ENCODE data around the gene JAM3. TPM values are rescaled to one million over a fixed set of nuclear protein-coding genes. Genes with fewer than 3 reads are reported as not detected.

The JAM3 gene
- total and polyA plus RNA-seq, 2 of the 4 experiments (the other 2 are of a cell fraction) = 38.0 to 71.5 TPM

GRCh38 chr11:134200688-134201087 lies 131.8 kb downstream of the JAM3 start:
- ATAC-seq (ENCODE audit: low read depth) = peak; percentile 74
- Histone ChIP-seq H4K8ac (ENCODE audit: low read depth in 2 of 2, low read length in 2 of 2) (no peak overlapping the region), H2BK15ac (ENCODE audit: low read depth, low read length) (no peak overlapping the region), H3K4ac (ENCODE audit: low read depth, low read length) (no peak overlapping the region), H3K4me3 (ENCODE audit: insufficient read depth, low read depth, low read length) (no peak overlapping the region), H3K27ac (ENCODE audit: insufficient read depth, low read length) (no peak overlapping the region), H3K36me3 (ENCODE audit: control insufficient read depth, insufficient read depth, low read length) (peaks cover 9% of the 10 kb centered on the region), H2BK120ac (ENCODE audit: low read depth, low read length) (no peak overlapping the region), H2BK5ac (ENCODE audit: low read depth, low read length, poor library complexity, severe bottlenecking) (no peak overlapping the region), H3K79me1 (ENCODE audit: low read depth in 1 of 2, low read length in 2 of 2) (peaks cover 3% of the 10 kb centered on the region in 2 experiments; a peak in 2 of 4 replicates), H3K23ac (ENCODE audit: low read depth, low read length) (no peak overlapping the region), H3K9ac (ENCODE audit: low read depth, low read length) (no peak overlapping the region), H3K4me2 (ENCODE audit: low read depth, low read length) (no peak overlapping the region), H3K9me1 (ENCODE audit: insufficient read depth, low read length) (0 out of 2 replicates have a peak, but pooled peaks cover 3% of the 10 kb centered on the region), H4K91ac (ENCODE audit: insufficient read depth, low read depth, low read length) (no peak overlapping the region), H4K20me1 (ENCODE audit: insufficient read depth, low read length) (no peaks in the 10 kb centered on the region), H4K5ac (ENCODE audit: low read depth, low read length) (no peak overlapping the region), H3K4me1 (ENCODE audit: control insufficient read depth, insufficient read depth, low read length) (no peaks in the 10 kb centered on the region), H2AK5ac (ENCODE audit: low read depth, low read length) (no peak overlapping the region), H3K18ac (ENCODE audit: low read depth, low read length) (no peak overlapping the region), H3K14ac (replicated peaks; ENCODE audit: low read depth, low read length) (no peak overlapping the region), H3K9me3 (ENCODE audit: control insufficient read depth, insufficient read depth, low read length) (no peaks in the 10 kb centered on the region), H2AK9ac (replicated peaks; ENCODE audit: low read depth, low read length, poor library complexity) (no peak overlapping the region), H2AFZ (replicated peaks; ENCODE audit: low read length, poor library complexity) (no peak overlapping the region), H3K27me3 (ENCODE audit: control insufficient read depth, insufficient read depth, low read length) (no peaks in the 10 kb centered on the region), H3K56ac (ENCODE audit: extremely low read depth, insufficient read depth, low read length) (no peak overlapping the region), H2BK20ac (ENCODE audit: low read depth, low read length) (no peak overlapping the region)
- peak; percentile 59 for DNase-seq
- in situ Hi-C loops (cut with MboI; ENCODE audit: low sequenced_read_pairs) (no loop called here), dilution Hi-C loops (cut with HindIII; ENCODE audit: low sequenced_read_pairs, unreplicated experiment) (no loop called here), intact Hi-C loops (cut with micrococcal nuclease) (no loop called here)
- ChIA-PET CTCF (no interaction called here), POLR2A (ENCODE audit: unreplicated experiment) (no interaction called here)
- no TSS peak for BruUV-seq (replicated peaks)
- no CpG with 5 or more reads among the region's 6 CpGs for WGBS, 2 experiments (ENCODE audit: extremely low coverage in 2 of 2, insufficient read length in 1 of 2)
- TF ChIP-seq MAZ (IDR thresholded peaks at IDR 0.05; ENCODE audit: borderline replicate concordance, low read depth, low read length) (no peak), POLR2A (IDR thresholded peaks at IDR 0.05; ENCODE audit: low read depth, low read length) (no peak), MAFK (IDR thresholded peaks at IDR 0.05; ENCODE audit: low read depth, low read length) (no peak), NFE2L2 (IDR thresholded peaks at IDR 0.05; ENCODE audit: low read depth, low read length) (no peak), SMC3 (IDR thresholded peaks at IDR 0.05; ENCODE audit: low read depth, low read length) (no peak)

Other genes with a start within 250 kb of the JAM3 start
- not detected in 2 replicates for gene SPATA19, start 223.6 kb upstream of the JAM3 start, total RNA-seq (2012; rRNA removed)
- not detected in 2 replicates for gene SPATA19, start 223.6 kb upstream of the JAM3 start, polyA plus RNA-seq (2012; rRNA removed)
- gene IGSF9B, start 112.1 kb upstream of the JAM3 start, total RNA-seq (2012; rRNA removed) = under 0.01 TPM in 1 of 2 replicates, not detected in the other
- gene IGSF9B, start 112.1 kb upstream of the JAM3 start, polyA plus RNA-seq (2012; rRNA removed) = 0.10 and 0.13 TPM in 2 replicates
- gene NCAPD3, start 154.9 kb downstream of the JAM3 start, total RNA-seq (2012; rRNA removed) = 19.2 and 19.7 TPM in 2 replicates
- gene NCAPD3, start 154.9 kb downstream of the JAM3 start, polyA plus RNA-seq (2012; rRNA removed) = 18.0 and 18.9 TPM in 2 replicates
- gene VPS26B, start 155.6 kb downstream of the JAM3 start, total RNA-seq (2012; rRNA removed) = 38.9 and 51.1 TPM in 2 replicates
- 39.5 and 41.6 TPM in 2 replicates for gene VPS26B, start 155.6 kb downstream of the JAM3 start, polyA plus RNA-seq (2012; rRNA removed)
- 51.9 and 72.1 TPM in 2 replicates for gene THYN1, start 184.3 kb downstream of the JAM3 start, total RNA-seq (2012; rRNA removed)
- gene THYN1, start 184.3 kb downstream of the JAM3 start, polyA plus RNA-seq (2012; rRNA removed) = 42.8 and 43.1 TPM in 2 replicates
- 9.7 and 11.1 TPM in 2 replicates for gene ACAD8, start 184.5 kb downstream of the JAM3 start, total RNA-seq (2012; rRNA removed)
- 18.3 and 21.2 TPM in 2 replicates for gene ACAD8, start 184.5 kb downstream of the JAM3 start, polyA plus RNA-seq (2012; rRNA removed)
- gene GLB1L3, start 207.3 kb downstream of the JAM3 start, total RNA-seq (2012; rRNA removed) = not detected in 2 replicates
- not detected in 2 replicates for gene GLB1L3, start 207.3 kb downstream of the JAM3 start, polyA plus RNA-seq (2012; rRNA removed)